A673 (cell line): ENCODE measurements around the gene WDR72.

Experiments used
- CTCF ChIP-seq: fragments of 300-800, 200-600 bp; sonication (generic); conservative IDR thresholded peaks from 2 replicates; pipeline ENCODE4 v1.5.1; 2017; ENCODE audit warnings: low read depth, mild to moderate bottlenecking, antibody characterized with exemption, low read length, moderate library complexity, mixed read lengths
- EZH2 ChIP-seq: fragments of 200-600 bp; sonication (generic); IDR thresholded peaks from 2 replicates; pipeline ENCODE4 v1.6.1; 2017; ENCODE audit warnings: borderline replicate concordance, low read depth, mild to moderate bottlenecking, mixed read lengths, antibody characterized with exemption, low read length; ENCODE audit not compliant: poor library complexity, severe bottlenecking

GRCh38 chr15:53789654-53790375 lies 30.4 kb upstream of the WDR72 start:
- TF ChIP-seq CTCF (no peak), EZH2 (no peak)
